A549 (cell line): Measurements from ENCODE around the gene CDH4.

ENCODE experiments used
- CBX2 ChIP-seq: fragments of 200-600 bp; sonication (generic); IDR thresholded peaks from 2 replicates; pipeline ENCODE4 v1.6.1; 2016; ENCODE audit warnings: low read depth, mild to moderate bottlenecking, borderline replicate concordance
- CEBPB ChIP-seq, 2 experiments: fragments of >200 bp in 1 of 2; sonication (Bioruptor Twin) in 1 of 2; formaldehyde crosslinking in 1 of 2; IDR thresholded peaks; 2 replicates each; pipeline ENCODE4 v1.6.1; 2012 to 2016
- CTCF ChIP-seq: fragments of >200 bp; sonication (Bioruptor Twin); formaldehyde crosslinking; IDR thresholded peaks from 3 replicates; pipeline ENCODE4 v1.5.1; 2016
- EHF ChIP-seq: fragments of 250-450 bp; sonication (Bioruptor Pico); IDR thresholded peaks from 2 replicates; pipeline ENCODE4 v1.5.0; 2020; ENCODE audit warnings: mild to moderate bottlenecking
- KDM1A ChIP-seq: fragments of 200-600 bp; sonication (generic); IDR thresholded peaks from 2 replicates; pipeline ENCODE4 v1.6.1; 2016; ENCODE audit warnings: low read depth, mild to moderate bottlenecking
- PHF8 ChIP-seq: fragments of 200-600 bp; sonication (generic); IDR thresholded peaks from 2 replicates; pipeline ENCODE4 v1.6.1; 2016; ENCODE audit warnings: low read depth, mild to moderate bottlenecking, antibody characterized with exemption, moderate library complexity, borderline replicate concordance
- POLR2A ChIP-seq: IDR thresholded peaks from 2 replicates; pipeline ENCODE4 v1.6.1; 2012; ENCODE audit warnings: mild to moderate bottlenecking, low read length
- SMC3 ChIP-seq: fragments of >200 bp; sonication (Bioruptor Twin); formaldehyde crosslinking; IDR thresholded peaks from 3 replicates; pipeline ENCODE4 v1.6.1; 2018; ENCODE audit warnings: inconsistent platforms
- TP53 ChIP-seq: fragments of 250-450 bp; sonication (Bioruptor Pico); IDR thresholded peaks from 2 replicates; pipeline ENCODE4 v1.5.0; 2021; ENCODE audit warnings: mild to moderate bottlenecking, moderate library complexity

GRCh38 chr20:61256365-61256764 is 4.3 kb downstream of the CDH4 start:
- TF ChIP-seq SMC3 (no peak), TP53 (CRISPR knock-in tag) (no peak), CTCF (no peak), EHF (CRISPR knock-in tag) (no peak), KDM1A (no peak), PHF8 (no peak), CBX2 (no peak), POLR2A (no peak), CEBPB (IDR thresholded peaks at IDR 0.05) (no peak)
